IMR-90 (cell line): ENCODE measurements around the gene TM7SF3.

Experiments used
- BHLHE40 ChIP-seq: fragments of 150-350 bp; IDR thresholded peaks from 2 replicates; pipeline ENCODE4 v1.6.1; 2016; ENCODE audit warnings: mild to moderate bottlenecking, low read depth, low read length
- CEBPB ChIP-seq: IDR thresholded peaks from 2 replicates; pipeline ENCODE4 v1.6.1; 2012; ENCODE audit warnings: low read depth, low read length, improper control_type of control experiment
- CTCF ChIP-seq: conservative IDR thresholded peaks from 2 replicates; pipeline ENCODE4 v1.5.1; 2012; ENCODE audit warnings: mild to moderate bottlenecking, low read depth, low read length, improper control_type of control experiment
- NFE2L2 ChIP-seq: fragments of 150-350 bp; IDR thresholded peaks from 2 replicates; pipeline ENCODE4 v1.6.1; 2016; ENCODE audit warnings: low read depth, mild to moderate bottlenecking, low read length
- POLR2A ChIP-seq: IDR thresholded peaks from 2 replicates; pipeline ENCODE4 v1.6.1; 2012; ENCODE audit warnings: mild to moderate bottlenecking, low read depth, low read length
- RAD21 ChIP-seq: IDR thresholded peaks from 2 replicates; pipeline ENCODE4 v1.6.1; 2012; ENCODE audit warnings: low read length, improper control_type of control experiment
- RCOR1 ChIP-seq: IDR thresholded peaks from 2 replicates; pipeline ENCODE4 v1.6.1; 2012; ENCODE audit warnings: mild to moderate bottlenecking, low read length, improper control_type of control experiment; ENCODE audit not compliant: insufficient replicate concordance
- RFX5 ChIP-seq: IDR thresholded peaks from 2 replicates; pipeline ENCODE4 v1.8.0; 2012; ENCODE audit warnings: low read depth, mild to moderate bottlenecking, low read length, moderate library complexity
- SMC3 ChIP-seq: fragments of 150-350 bp; IDR thresholded peaks from 2 replicates; pipeline ENCODE4 v1.6.1; 2016; ENCODE audit warnings: low read depth, mild to moderate bottlenecking, antibody characterized with exemption, low read length, moderate library complexity
- USF2 ChIP-seq: fragments of 150-350 bp; IDR thresholded peaks from 2 replicates; pipeline ENCODE4 v1.6.1; 2017; ENCODE audit warnings: mild to moderate bottlenecking, antibody characterized with exemption, low read length, low read depth

GRCh38 chr12:26987634-26988424 is 26.4 kb downstream of the TM7SF3 start:
- TF ChIP-seq CTCF = no peak
- TF ChIP-seq USF2 = no peak
- TF ChIP-seq POLR2A = no peak
- no peak for TF ChIP-seq NFE2L2
- no peak for TF ChIP-seq RCOR1
- no peak for TF ChIP-seq BHLHE40
- TF ChIP-seq SMC3 = no peak
- no peak for TF ChIP-seq CEBPB
- no peak for TF ChIP-seq RFX5
- TF ChIP-seq RAD21 = no peak
